CD14-positive monocyte (primary cell): ENCODE data around the gene IFT74. TPM values are rescaled to one million over a fixed set of nuclear protein-coding genes. Genes with fewer than 3 reads are reported as not detected.

Experiments used
- DNase-seq, 3 donors: peaks; one replicate each; pipeline ENCODE4 v3.0.0-alpha.2; 2011 to 2022
- H2AFZ ChIP-seq: 2 replicates; pipeline ENCODE4 v1.6.0; 2012; ENCODE audit warnings: mild to moderate bottlenecking, low read depth, low read length, inconsistent platforms; ENCODE audit not compliant: insufficient read depth, poor library complexity, severe bottlenecking
- H3K27ac ChIP-seq, 2 donors: 1 replicate in 1 of 2; 2 replicates in 1 of 2; pipeline ENCODE4 v1.5.1; 2012 to 2013; ENCODE audit warnings: low read length in 2 of 2, control low read depth in 1 of 2, inconsistent platforms in 1 of 2, low read depth in 1 of 2, mild to moderate bottlenecking in 1 of 2
- H3K27me3 ChIP-seq, 2 donors: one replicate each; pipeline versions ENCODE4 v1.6.0 to v1.6.1; 2011 to 2013; ENCODE audit warnings: low read length in 2 of 2; ENCODE audit not compliant: control insufficient read depth in 2 of 2, insufficient read depth in 2 of 2
- H3K36me3 ChIP-seq, 2 donors: replicated peaks in 1 of 2; 1 replicate in 1 of 2; 2 replicates in 1 of 2; pipeline versions ENCODE4 v1.5.1 to v1.6.1; 2012 to 2013; ENCODE audit warnings: low read length in 2 of 2, control low read depth in 1 of 2, inconsistent platforms in 1 of 2, mild to moderate bottlenecking in 1 of 2; ENCODE audit not compliant: insufficient read depth in 2 of 2, control insufficient read depth in 1 of 2
- H3K4me1 ChIP-seq, 2 donors: 1 replicate in 1 of 2; 2 replicates in 1 of 2; pipeline versions ENCODE4 v1.5.1 to v1.6.1; 2012 to 2013; ENCODE audit warnings: low read length in 2 of 2, control low read depth in 1 of 2, inconsistent platforms in 1 of 2, mild to moderate bottlenecking in 1 of 2, moderate library complexity in 1 of 2; ENCODE audit not compliant: insufficient read depth in 2 of 2, control insufficient read depth in 1 of 2
- H3K4me2 ChIP-seq: replicated peaks from 2 replicates; pipeline ENCODE3; 2012; ENCODE audit warnings: low read length, moderate library complexity, mild to moderate bottlenecking; ENCODE audit not compliant: poor library complexity, severe bottlenecking; ENCODE audit errors: extremely low read depth
- H3K4me3 ChIP-seq, 3 experiments: fragments of 200-600 bp in 1 of 3; sonication (generic) in 1 of 3; replicated peaks in 1 of 3; 1 replicate in 2 of 3; 2 replicates in 1 of 3; pipeline ENCODE4 v1.5.1; 2011 to 2013; ENCODE audit warnings: low read length in 3 of 3, mild to moderate bottlenecking in 3 of 3, control low read depth in 2 of 3, low read depth in 2 of 3, inconsistent platforms in 1 of 3, moderate library complexity in 1 of 3
- H3K79me2 ChIP-seq: 2 replicates; pipeline ENCODE4 v1.6.0; 2012; ENCODE audit warnings: mild to moderate bottlenecking, control low read depth, inconsistent platforms, low read length, moderate library complexity; ENCODE audit not compliant: insufficient read depth
- H3K9ac ChIP-seq: 2 replicates; pipeline ENCODE4 v1.6.0; 2017; ENCODE audit warnings: low read length, mild to moderate bottlenecking; ENCODE audit not compliant: insufficient read depth, poor library complexity, severe bottlenecking
- H3K9me3 ChIP-seq, 2 donors: replicated peaks in 1 of 2; 1 replicate in 1 of 2; 2 replicates in 1 of 2; pipeline versions ENCODE4 v1.5.1 to v1.6.1; 2012 to 2013; ENCODE audit warnings: low read length in 2 of 2, control low read depth in 1 of 2; ENCODE audit not compliant: control insufficient read depth in 1 of 2, insufficient read depth in 1 of 2
- H4K20me1 ChIP-seq: 2 replicates; pipeline ENCODE4 v1.6.0; 2012; ENCODE audit warnings: mild to moderate bottlenecking, low read length, control low read depth, moderate library complexity; ENCODE audit not compliant: insufficient read depth
- H3K27ac Mint-ChIP-seq, 7 donors: one replicate each; pipeline ENCODE4 v1.8.0; 2020; ENCODE audit warnings: mild to moderate bottlenecking in 7 of 7, mixed read lengths in 7 of 7, moderate library complexity in 6 of 7, inconsistent platforms in 2 of 7
- H3K27me3 Mint-ChIP-seq, 3 donors: one replicate each; pipeline ENCODE4 v1.8.0; 2021 to 2022; ENCODE audit warnings: low read depth in 3 of 3, mild to moderate bottlenecking in 3 of 3, mixed read lengths in 3 of 3, moderate library complexity in 3 of 3, inconsistent platforms in 1 of 3
- H3K36me3 Mint-ChIP-seq, 2 donors: one replicate each; pipeline ENCODE4 v1.8.0; 2020; ENCODE audit warnings: mixed read lengths in 2 of 2, inconsistent platforms in 1 of 2, mild to moderate bottlenecking in 1 of 2
- H3K4me1 Mint-ChIP-seq: one replicate; pipeline ENCODE4 v1.8.0; 2020; ENCODE audit warnings: mild to moderate bottlenecking, mixed read lengths
- H3K4me3 Mint-ChIP-seq, 2 donors: one replicate each; pipeline ENCODE4 v1.8.0; 2020; ENCODE audit warnings: mild to moderate bottlenecking in 2 of 2, mixed read lengths in 2 of 2, moderate library complexity in 1 of 2
- H3K9me3 Mint-ChIP-seq, 7 donors: one replicate each; pipeline ENCODE4 v1.8.0; 2020 to 2022; ENCODE audit warnings: mixed read lengths in 7 of 7, mild to moderate bottlenecking in 6 of 7, moderate library complexity in 6 of 7, inconsistent platforms in 2 of 7
- CTCF ChIP-seq: fragments of 200-600 bp; IDR thresholded peaks from one replicate; pipeline ENCODE4 v1.8.0; 2022; ENCODE audit warnings: antibody characterized with exemption, mild to moderate bottlenecking
- WGBS: methylation state at CpG from one replicate; pipeline ENCODE4 v1.1.5; 2013; ENCODE audit warnings: missing lambda C conversion rate; ENCODE audit not compliant: insufficient coverage; 5-methylcytosine and 5-hydroxymethylcytosine counted together
- intact Hi-C, 2 donors: fragments of 100-400 bp; cut with micrococcal nuclease; formaldehyde crosslinking; loops; one replicate each; pipeline versions ENCODE4 v1.15.0 to v1.15.1; 2023
- polyA plus RNA-seq, 3 donors: library from polyadenylated mRNA; depleted of rRNA in 1 of 3; unstranded in 2 of 3; stranded (reverse) in 1 of 3; fragments of 300-500 nt in 2 of 3; fragments of >200 nt in 1 of 3; fragmentation: Illumina TruSeq in 2 of 3; gene quantifications; 1 replicate in 2 of 3; 2 replicates in 1 of 3; pipeline ENCODE4 v1.2.3, GENCODE V29; 2012 to 2021

Gene IFT74
- polyA plus RNA-seq, 3 donors, result 2.6 to 6.0 (median 3.7) TPM

DNA sequence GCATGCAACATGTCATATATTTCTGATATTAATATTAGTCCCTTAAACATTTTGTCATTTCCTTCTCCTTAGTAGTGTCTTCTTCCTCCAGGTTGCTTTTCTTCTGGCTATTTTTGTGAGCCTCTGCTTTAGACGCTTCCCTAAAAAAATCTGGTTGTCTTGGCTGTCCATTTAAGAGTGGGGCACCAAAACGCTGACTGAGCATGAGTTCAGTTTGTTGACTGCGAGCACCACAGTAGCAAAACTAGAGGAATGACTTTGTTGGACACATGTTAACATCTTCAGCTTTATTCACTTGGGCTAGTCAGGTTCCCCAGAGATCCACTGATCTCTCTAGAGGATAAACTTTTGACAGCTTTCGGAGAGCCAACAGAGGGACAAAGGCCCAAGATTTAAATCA, 133.5 kb downstream of the IFT74 start:
- Histone ChIP-seq H3K27ac (no peak overlapping the region), H3K36me3 (no peaks in the 10 kb centered on the region), H3K79me2 (no peaks in the 10 kb centered on the region), H3K4me2 (no peak overlapping the region), H3K9ac (no peak overlapping the region), H3K27me3 (no peaks in the 10 kb centered on the region), H3K4me1 (no peaks in the 10 kb centered on the region), H3K4me3 (no peak overlapping the region), H2AFZ (no peak overlapping the region), H3K9me3 (peaks cover 0 to 7% of the 10 kb centered on the region in 2 donors), H4K20me1 (no peaks in the 10 kb centered on the region)
- intact Hi-C loops, result no loop called here
- Mint-ChIP-seq H3K4me1 (peaks cover 6% of the 10 kb centered on the region), H3K27me3 (peaks cover 0 to 6% (median 2%) of the 10 kb centered on the region in 3 donors), H3K27ac (no peak overlapping the region), H3K9me3 (peaks cover 0 to 8% (median 5%) of the 10 kb centered on the region in 7 donors), H3K36me3 (no peaks in the 10 kb centered on the region), H3K4me3 (no peak overlapping the region)
- WGBS, result 91% methylated on average over 4 of the region's 4 CpGs
- no peak for DNase-seq
- TF ChIP-seq CTCF, result no peak

DNA sequence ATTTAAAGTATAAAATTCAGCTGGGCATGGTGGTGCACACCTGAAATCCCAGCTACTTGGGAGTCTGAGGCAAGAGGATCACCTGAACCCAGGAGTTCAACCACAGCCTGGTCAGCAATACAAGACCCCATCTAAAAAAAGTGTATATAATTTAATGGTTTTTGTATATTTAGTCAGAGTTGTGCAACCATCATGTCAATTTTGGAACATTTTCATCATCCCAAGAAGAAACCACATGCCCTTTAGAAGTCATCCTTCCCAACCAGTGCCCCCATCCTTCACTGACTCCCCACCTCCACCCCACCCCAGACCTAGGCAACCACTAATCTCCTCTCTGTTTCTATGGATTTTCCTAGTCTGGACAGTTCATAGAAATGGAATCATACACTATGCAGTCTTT, 134.0 kb downstream of the IFT74 start:
- Mint-ChIP-seq H3K4me1 (peaks cover 6% of the 10 kb centered on the region), H3K36me3 (no peaks in the 10 kb centered on the region), H3K27ac (no peak overlapping the region), H3K9me3 (peaks cover 0 to 8% (median 5%) of the 10 kb centered on the region in 7 donors), H3K4me3 (no peak overlapping the region), H3K27me3 (peaks cover 0 to 7% (median 2%) of the 10 kb centered on the region in 3 donors)
- no peak overlapping the region for H3K4me3 ChIP-seq
- DNase-seq, result no peak
- TF ChIP-seq CTCF, result no peak
- no peaks in the 10 kb centered on the region for H3K36me3 ChIP-seq
- no peak overlapping the region for H2AFZ ChIP-seq
- no peaks in the 10 kb centered on the region for H3K27me3 ChIP-seq
- no peaks in the 10 kb centered on the region for H3K79me2 ChIP-seq
- H3K9ac ChIP-seq, result no peak overlapping the region
- H3K9me3 ChIP-seq, result peaks cover 0 to 7% of the 10 kb centered on the region in 2 donors
- H3K4me2 ChIP-seq, result no peak overlapping the region
- no peaks in the 10 kb centered on the region for H4K20me1 ChIP-seq
- intact Hi-C loops, result no loop called here
- no peak overlapping the region for H3K27ac ChIP-seq
- H3K4me1 ChIP-seq, result no peaks in the 10 kb centered on the region
